Measurements from ENCODE around the gene NLGN1. TPM values are rescaled to one million over a fixed set of nuclear protein-coding genes. Genes with fewer than 3 reads are reported as not detected.

The NLGN1 gene
- total and polyA plus RNA-seq, 9 of the 15 experiments (the other 6 are each of a cell fraction or from before 2014, with no cell fraction given): under 0.01 to 0.01 TPM; not detected in 7

GRCh38 chr3:173902871-173903270 is 505.3 kb downstream of the NLGN1 start:
- ChIA-PET POLR2A (no interaction called here), CTCF (ENCODE audit: low intra/inter-chr PET ratio) (no interaction called here)
- Histone ChIP-seq H3K27me3 (ENCODE audit: control insufficient read depth in 2 of 2, insufficient read depth in 2 of 2, low read length in 2 of 2) (no peaks in the 10 kb centered on the region), H3K9ac (ENCODE audit: insufficient read depth in 1 of 2, low read depth in 2 of 2, low read length in 2 of 2) (no peak overlapping the region), H2AFZ (ENCODE audit: low read depth, low read length) (no peak overlapping the region), H3K4me3 (no peak overlapping the region), H3K36me3 (ENCODE audit: control insufficient read depth, insufficient read depth, low read length) (no peaks in the 10 kb centered on the region), H3K79me2 (ENCODE audit: control insufficient read depth, insufficient read depth, low read length) (no peaks in the 10 kb centered on the region), H3K27ac (ENCODE audit: extremely low read depth, low read depth, low read length) (no peak overlapping the region), H3K4me1 (replicated peaks in 1 of 2; ENCODE audit: control insufficient read depth in 2 of 2, insufficient read depth in 2 of 2, low read length in 2 of 2) (no peaks in the 10 kb centered on the region), H3K9me1 (ENCODE audit: control insufficient read depth, insufficient read depth, low read length) (no peaks in the 10 kb centered on the region), H3K9me3 (replicated peaks; ENCODE audit: control insufficient read depth, insufficient read depth, low read depth, low read length) (no peaks in the 10 kb centered on the region; the same call in 1 of the 2 replicates), H3K4me2 (ENCODE audit: insufficient read depth, low read length) (no peak overlapping the region), H4K20me1 (replicated peaks; ENCODE audit: control insufficient read depth, insufficient read depth, low read length) (no peaks in the 10 kb centered on the region)
- ATAC-seq: no peak
- TF ChIP-seq GATAD2B (IDR thresholded peaks at IDR 0.05; ENCODE audit: borderline replicate concordance) (no peak), RFX7 (CRISPR knock-in tag; IDR thresholded peaks at IDR 0.05) (no peak), KLF10 (CRISPR knock-in tag; IDR thresholded peaks at IDR 0.05) (no peak), PRPF4 (IDR thresholded peaks at IDR 0.05; ENCODE audit: insufficient read depth, low read depth, low read length, poor library complexity, severe bottlenecking) (no peak), DDX20 (tag; IDR thresholded peaks at IDR 0.05; ENCODE audit: low read depth) (no peak), TRIM28 (IDR thresholded peaks at IDR 0.05) (no peak), MAZ (CRISPR knock-in tag; conservative IDR thresholded peaks at IDR 0.05 in 1 of 2, IDR thresholded peaks at IDR 0.05 in 1 of 2) (no peak), ZNF764 (CRISPR knock-in tag; IDR thresholded peaks at IDR 0.05; ENCODE audit: low read depth) (no peak)
- TF ChIP-seq, protein P1, sequence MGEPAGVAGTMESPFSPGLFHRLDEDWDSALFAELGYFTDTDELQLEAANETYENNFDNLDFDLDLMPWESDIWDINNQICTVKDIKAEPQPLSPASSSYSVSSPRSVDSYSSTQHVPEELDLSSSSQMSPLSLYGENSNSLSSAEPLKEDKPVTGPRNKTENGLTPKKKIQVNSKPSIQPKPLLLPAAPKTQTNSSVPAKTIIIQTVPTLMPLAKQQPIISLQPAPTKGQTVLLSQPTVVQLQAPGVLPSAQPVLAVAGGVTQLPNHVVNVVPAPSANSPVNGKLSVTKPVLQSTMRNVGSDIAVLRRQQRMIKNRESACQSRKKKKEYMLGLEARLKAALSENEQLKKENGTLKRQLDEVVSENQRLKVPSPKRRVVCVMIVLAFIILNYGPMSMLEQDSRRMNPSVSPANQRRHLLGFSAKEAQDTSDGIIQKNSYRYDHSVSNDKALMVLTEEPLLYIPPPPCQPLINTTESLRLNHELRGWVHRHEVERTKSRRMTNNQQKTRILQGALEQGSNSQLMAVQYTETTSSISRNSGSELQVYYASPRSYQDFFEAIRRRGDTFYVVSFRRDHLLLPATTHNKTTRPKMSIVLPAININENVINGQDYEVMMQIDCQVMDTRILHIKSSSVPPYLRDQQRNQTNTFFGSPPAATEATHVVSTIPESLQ (CRISPR knock-in tag; IDR thresholded peaks at IDR 0.05): no peak
- TF ChIP-seq, protein P2, sequence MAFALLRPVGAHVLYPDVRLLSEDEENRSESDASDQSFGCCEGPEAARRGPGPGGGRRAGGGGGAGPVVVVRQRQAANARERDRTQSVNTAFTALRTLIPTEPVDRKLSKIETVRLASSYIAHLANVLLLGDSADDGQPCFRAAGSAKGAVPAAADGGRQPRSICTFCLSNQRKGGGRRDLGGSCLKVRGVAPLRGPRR (CRISPR knock-in tag; IDR thresholded peaks at IDR 0.05): no peak
- WGBS (ENCODE audit: insufficient coverage, low coverage, missing lambda C conversion rate): 3% methylated on average over 2 of the region's 2 CpGs
- in situ Hi-C loops (cut with MboI) (no loop called here), intact Hi-C loops (cut with micrococcal nuclease) (no loop called here)
- FAIRE-seq: no peak
- no TSS peak for BruUV-seq (replicated peaks)
- DNase-seq (ENCODE audit: extremely low read depth in 1 of 4, low spot score in 3 of 4): no peak
